NCI-H748 (cell line): ENCODE measurements around the gene POLR1C.

Experiments used
- DNase-seq: peaks from one replicate; lab custom pipeline; 2025; ENCODE audit not compliant: unreplicated experiment; lab: John Stamatoyannopoulos, UW

Gene POLR1C

GRCh38 chr6:43559328-43559727 lies 42.4 kb downstream of the POLR1C start:
- no peak for DNase-seq

- DNase-seq, result no peak
Observed at GRCh38 chr6:43570876-43571441, 54.1 kb downstream of the POLR1C start.
